ENCODE results near the gene AMPH.
A peak's percentile ranks its signal among the peaks of the same experiment; 100 is the strongest.

The AMPH gene
- total RNA-seq: 0 to 0.13 reads per million in 2 donors

DNA sequence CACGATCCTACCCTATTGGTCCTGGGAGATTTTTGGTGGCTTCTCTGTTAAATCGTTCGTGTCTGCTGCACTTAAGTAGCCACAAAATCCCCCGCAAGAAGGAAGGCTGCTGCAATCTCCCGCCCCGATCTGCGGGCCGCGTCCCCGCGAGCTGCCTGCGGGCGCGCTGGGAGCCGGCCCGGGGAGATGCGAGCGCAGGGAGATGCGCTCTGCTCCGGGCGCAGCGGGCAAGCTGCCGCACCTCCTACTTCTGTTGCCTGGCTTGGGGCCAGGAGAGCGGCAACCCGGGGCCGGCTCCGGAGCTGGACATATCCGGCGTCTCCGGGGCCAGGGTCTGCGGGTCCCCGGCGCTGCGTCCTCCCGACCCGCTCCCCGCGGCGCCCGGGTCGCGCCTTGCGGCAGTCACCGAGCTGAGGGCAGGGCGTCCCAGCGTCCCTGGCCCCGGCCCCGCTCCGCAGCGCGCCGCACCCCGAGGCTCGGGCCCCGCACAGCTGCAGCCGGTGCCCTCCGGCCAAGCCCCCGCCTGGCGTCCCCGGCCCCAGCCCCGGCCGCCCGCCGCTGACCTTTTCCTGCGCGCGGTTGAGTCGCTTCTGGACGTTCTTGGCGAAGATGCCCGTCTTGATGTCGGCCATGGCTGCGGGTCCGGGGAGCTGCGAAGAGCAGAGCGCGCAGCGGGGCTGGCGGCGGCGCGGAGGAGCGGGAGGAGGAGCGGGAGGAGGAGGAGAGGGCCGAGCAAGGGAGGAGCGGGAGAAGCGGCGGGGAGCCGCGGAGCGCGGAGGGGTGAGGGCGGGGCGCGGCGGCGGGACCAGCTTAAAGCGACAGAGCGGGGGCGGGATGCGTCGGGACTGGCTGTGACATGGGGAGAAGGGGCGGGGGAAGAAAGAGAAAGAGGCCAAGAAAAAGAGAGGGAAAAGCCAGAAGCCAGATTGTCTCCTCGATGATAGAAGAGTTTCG is at the start of gene AMPH:
TSS of gene AMPH (minus strand) at position 654 of the 954 bp plus-strand sequence. CDS start at position 632, 22 bp downstream.
- peak in 1 of 5 experiments; percentile 15 for DNase-seq

DNA sequence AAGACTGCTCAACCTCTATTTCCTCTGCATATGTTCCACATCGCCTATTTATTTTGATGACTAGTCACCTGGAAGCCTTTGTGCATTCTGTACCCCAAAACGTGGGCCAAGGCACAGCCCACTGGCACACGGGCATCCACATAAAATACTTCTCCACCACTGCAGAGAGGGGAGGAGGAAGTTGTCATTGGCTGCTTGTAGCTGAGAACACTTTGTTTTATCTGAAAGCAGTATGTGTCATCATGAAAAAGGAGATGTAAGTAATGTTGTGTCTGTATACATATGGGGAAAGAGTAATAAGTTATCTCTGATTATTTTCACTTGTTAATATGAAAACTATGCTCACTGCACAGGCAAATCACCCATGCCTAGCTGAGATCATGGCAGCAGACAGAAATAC is 48.2 kb upstream of the AMPH start:
- DNase-seq: no peak

DNA sequence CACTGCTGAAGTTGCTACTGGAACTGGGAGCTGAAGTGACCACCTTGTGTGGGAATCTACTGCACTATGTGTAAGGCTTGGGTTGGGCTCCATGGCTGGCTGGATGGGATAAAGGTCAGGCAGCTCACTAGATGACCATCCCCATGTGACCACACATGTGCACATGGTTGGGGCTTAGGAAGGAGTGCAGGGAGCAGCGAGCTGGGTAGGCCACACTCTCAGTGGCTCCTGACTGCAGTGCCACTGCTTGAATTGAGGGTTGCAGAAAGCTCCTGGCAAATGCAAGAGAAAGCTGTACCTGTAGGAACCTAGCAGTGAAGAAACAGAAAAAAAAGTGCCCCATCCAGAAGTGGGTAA is 47.5 kb upstream of the AMPH start:
- no peak for DNase-seq

GRCh38 chr7:38677981-38678697 is 47.0 kb upstream of the AMPH start:
- no peak for DNase-seq

DNA sequence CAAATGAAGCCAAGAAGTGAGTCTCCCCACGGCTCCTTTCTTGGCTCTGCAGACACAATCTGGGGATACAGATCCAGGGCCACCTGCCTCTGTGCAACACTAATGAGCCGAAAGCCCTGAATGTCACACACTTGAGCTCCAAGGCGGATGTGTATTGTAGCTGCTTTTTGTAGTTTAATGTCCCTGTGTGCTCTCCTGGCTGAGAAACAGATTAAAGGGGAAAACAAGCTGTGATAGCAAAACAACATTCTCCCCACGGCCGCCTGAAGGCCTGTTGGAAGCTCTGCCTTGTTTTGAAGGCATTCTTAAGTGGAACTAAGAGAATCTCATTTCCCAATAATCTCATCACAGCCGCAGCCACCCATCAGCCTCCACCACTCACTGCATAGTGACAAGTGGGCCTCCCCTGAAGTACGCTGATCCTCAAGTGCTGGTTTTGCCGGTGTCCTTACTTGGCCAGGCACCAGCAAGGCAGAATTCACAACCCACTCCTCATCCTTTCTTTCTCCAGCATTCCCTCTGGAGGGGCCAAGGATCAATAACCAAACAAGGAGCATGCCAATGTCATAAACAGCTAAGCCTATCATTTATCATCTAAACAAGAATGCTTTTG is 44.4 kb upstream of the AMPH start:
- DNase-seq: no peak

DNA sequence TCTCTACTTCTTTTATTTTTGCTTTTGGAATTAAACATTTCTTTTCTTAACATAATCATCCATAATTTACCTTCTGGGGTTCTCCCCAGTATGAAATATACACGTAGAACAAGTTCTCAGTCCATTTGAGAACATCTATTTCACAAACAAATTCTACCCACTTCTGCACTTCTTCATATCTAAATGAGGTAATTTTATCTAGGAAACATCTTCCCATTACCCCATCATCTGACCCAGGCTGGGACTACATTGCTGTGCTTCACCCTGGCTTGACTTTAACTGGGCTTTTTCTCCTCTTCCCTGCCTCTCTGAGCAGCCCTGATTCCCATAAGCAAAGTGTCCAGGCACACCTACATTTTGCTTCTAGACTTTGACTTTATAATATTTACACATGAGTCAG is 43.3 kb upstream of the AMPH start:
- DNase-seq: no peak

DNA sequence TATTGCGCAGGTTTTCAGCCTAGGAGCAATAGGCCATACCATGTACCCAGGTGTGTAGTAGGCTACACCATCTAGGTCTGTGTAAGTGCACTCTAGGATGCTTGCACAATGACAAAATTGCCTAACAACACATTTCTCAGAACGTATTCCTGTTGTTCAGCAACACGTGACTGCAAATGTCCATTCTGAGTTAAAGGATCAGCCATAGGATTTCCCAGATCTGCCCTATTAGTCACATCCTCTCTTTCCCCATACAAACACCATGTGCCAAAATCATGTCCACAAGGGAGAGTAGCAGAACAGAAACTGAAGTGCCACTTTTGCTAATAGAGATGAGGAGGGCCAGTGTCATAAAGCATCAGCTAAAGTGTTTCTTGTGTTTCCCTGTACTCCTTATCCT is 42.6 kb upstream of the AMPH start:
- DNase-seq: no peak

DNA sequence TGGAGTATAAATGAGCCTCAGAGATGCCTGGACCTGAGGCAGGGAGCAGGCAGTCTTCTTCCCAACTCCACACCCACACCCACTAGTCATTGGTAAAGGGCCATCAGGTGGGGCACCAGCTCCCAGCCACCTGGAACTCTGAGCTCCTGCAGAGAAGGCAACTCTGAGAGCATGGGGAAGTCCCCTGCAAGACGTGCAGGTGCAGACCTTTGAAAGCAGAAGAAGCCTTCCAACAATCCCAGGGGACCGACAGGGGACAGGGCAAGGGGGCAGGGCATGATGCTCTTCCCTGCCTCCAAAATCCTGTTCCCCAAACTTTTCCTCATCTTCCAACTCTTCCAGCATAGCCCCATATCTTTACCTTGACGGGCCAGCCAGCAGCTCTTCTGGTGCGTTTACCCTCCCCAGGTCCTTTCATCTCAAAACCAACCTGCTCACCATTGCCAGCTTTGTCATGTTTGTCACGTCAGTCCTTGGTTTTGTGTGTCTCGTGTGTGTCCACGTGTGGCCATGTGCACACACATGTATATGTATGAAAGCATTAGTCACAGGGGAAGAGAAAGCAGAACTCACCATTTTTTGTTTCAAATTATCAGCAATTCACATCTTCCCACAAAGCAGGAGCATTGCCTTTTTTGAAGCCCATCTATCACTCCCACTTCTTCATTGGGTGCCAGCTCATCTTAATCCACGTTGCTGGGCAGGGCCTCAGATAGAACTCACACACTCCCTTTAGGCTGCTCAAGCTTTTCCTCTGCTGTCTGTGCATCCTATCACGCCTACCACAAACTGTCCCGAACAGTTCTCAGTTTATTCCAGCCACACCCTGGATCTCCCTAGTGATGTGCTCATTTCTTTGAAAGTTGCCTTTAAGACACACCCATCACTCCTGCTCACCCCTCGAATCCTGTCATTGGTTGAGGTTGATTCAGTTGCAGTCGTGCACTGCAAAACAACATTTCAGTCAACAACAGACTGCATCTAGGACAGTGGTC is 41.0 kb upstream of the AMPH start:
- DNase-seq: no peak

DNA sequence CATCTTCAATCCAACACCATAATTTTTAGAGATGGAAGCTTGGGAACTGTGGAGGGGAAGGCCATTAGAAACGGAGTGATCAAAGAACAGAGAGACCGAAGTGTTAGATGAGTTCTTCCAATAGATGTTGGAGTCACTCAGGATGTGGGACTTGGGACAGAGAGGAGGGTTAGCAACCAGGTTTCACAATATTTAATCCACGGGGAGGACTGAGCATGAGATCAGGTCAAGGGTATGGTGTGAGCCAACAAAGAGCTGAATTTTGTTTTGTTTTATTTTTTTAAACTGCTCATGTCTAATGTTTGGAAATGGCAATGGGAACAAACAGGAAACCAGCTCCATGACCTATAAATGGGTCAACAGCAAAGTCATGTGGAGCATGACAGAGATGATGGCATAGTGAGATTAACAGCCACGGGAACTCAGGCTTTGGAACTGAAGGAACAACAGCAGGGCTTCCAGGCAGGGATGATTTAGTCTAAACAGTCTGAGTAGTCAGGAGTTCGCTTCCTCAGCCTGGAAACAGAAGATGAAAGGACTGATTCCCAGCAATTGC is 38.9 kb upstream of the AMPH start:
- no peak for DNase-seq

DNA sequence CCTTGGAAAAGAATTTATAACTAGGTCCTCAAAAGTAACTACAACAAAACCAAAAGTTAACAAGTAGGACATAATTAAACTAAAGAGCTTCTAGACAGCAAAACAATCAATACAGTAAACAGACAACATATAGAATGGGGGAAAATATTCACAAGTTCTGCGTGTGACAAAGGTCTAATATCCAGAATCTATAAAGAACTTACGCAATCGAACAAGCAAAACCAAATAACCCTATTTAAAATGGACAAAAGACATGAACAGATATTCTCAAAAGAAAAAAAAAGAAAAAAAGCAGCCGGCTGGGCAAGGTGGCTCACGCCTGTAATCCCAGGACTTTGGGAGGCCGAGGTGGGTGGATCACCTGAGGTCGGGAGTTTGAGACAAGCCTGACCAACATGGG is 33.8 kb upstream of the AMPH start:
- no peak for DNase-seq

GRCh38 chr7:38660427-38661099 is 29.4 kb upstream of the AMPH start:
- peak in 2 of 5 experiments; percentile 16 to 50 for DNase-seq

GRCh38 chr7:38659931-38660330 is 28.8 kb upstream of the AMPH start:
- no peak for DNase-seq

- no peak for DNase-seq
Observed at GRCh38 chr7:38658921-38659320, 27.7 kb upstream of the AMPH start.

GRCh38 chr7:38656968-38657367 is 25.8 kb upstream of the AMPH start:
- no peak for DNase-seq

DNA sequence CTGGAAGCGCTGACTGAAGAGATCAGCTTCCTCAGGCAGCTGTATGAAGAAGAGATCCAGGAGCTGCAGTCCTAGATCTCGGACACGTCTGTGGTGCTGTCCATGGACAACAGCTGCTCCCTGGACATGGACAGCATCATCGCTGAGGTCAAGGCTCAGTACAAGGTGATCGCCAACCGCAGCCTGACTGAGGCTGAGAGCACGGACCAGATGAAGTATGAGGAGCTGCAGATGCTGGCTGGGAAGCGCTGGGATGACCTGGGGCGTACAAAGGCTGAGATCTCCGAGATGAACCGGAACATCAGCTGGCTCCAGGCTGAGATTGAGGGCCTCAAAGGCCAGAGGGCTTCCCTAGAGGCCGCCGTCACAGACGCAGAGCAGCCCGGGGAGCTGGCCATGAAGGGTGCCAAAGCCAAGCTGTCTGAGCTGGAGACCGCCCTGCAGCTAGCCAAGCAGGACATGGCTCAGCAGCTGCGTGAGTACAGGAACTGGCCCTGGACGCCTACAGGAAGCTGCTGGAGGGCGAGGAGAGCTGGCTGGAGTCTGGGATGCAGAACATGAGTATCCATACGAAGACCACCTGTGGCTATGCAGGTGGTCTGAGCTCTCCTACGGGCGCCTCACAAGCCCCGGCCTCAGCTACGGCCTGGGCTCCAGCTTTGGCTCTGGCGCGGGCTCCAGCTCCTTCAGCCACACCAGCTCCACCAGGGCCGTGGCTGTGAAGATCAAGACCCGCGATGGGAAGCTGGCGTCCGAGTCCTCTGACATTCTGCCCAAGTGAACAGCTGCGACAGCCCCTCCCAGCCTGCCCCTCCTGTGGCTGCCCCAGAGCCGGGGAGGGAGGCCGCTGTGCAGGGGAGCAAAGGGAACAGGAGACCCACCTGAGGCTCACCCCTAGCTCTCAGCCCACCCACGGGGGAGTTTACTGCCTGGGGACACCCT is 24.9 kb upstream of the AMPH start:
- no peak for DNase-seq

- no peak for DNase-seq
Observed at GRCh38 chr7:38637957-38638356, 6.8 kb upstream of the AMPH start.

- no peak for DNase-seq
Observed at GRCh38 chr7:38632411-38632810, 1.2 kb upstream of the AMPH start.

DNA sequence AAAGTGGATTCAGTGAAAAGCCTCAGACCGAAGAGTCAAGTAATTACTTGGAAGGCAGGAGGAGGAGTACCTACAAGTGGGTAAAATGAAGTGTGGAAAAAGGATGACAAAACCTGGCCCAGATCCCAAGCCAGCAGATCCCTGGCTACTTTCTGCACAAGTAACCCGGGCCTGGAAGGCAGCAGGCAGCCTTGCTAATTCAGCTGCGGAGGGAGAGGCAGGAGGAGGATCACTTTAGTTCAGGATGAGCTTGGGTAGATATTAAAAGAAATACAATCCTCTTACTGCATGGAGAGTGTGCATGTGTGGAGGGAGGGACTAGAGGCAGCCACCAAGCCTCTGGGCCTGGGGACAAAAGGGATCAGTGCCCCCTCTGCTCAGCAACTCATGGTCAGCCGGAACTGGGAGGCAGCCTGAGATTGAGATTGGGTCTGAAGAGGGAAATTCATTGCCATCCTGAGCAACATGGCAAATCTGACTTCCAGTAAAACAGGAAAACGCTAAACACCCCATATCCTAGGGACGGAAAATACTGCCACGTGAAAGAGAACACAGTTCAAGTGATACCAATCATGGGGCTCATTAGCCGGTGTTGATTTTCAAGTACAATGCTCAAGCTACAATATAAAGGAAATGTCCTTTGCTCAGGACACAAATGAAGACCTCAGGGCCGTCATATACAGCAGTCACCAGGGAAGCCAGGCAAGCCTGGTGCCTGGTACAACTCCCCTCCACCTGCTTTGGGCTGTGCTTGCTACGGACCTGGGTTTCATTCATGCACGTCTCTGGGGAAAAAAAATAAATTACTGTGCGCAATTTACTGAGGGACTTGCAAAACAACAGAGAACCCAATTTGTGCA is 1.3 kb downstream of the AMPH start:
- no peak for DNase-seq

All from T-helper 2 cell (primary cell).